H1 (cell line): ENCODE data around the gene NUP210L. TPM values are rescaled to one million over a fixed set of nuclear protein-coding genes. Genes with fewer than 3 reads are reported as not detected.

Source experiments
- CTCF ChIA-PET: fragments of 300-600 bp; sonication (Branson Sonifier 250); formaldehyde crosslinking; loops from one replicate; lab custom pipeline; 2021; ENCODE audit not compliant: partially characterized antibody; lab: Charles Lee
- POLR2A ChIA-PET: fragments of 300-600 bp; sonication (Branson Sonifier 250); formaldehyde crosslinking; loops from one replicate; lab custom pipeline; 2021; ENCODE audit warnings: inconsistent platforms; ENCODE audit not compliant: partially characterized antibody; lab: Charles Lee
- DNase-seq, 2 experiments: peaks; one replicate each; pipeline versions ENCODE4 v3.0.0 to v3.0.0-alpha.2; 2010 to 2022; ENCODE audit warnings: low spot score in 2 of 2, low read depth in 1 of 2, mixed read lengths in 1 of 2
- FAIRE-seq: peaks from 2 replicates; lab custom pipeline; 2011; peaks lifted over from hg19 to GRCh38; lab: Jason Lieb, UNC
- H2AFZ ChIP-seq: 2 replicates; pipeline ENCODE4 v1.8.1; 2012; ENCODE audit warnings: low read length, inconsistent platforms
- H2AK5ac ChIP-seq: 2 replicates; pipeline ENCODE4 v1.6.1; 2013; ENCODE audit warnings: low read depth, low read length
- H2BK120ac ChIP-seq: replicated peaks from 2 replicates; pipeline ENCODE3; 2013; ENCODE audit warnings: low read depth, low read length, inconsistent platforms
- H2BK12ac ChIP-seq: 2 replicates; pipeline ENCODE4 v1.6.1; 2013; ENCODE audit warnings: low read depth, low read length
- H2BK15ac ChIP-seq: 2 replicates; pipeline ENCODE4 v1.6.1; 2013; ENCODE audit warnings: low read length
- H2BK20ac ChIP-seq: 2 replicates; pipeline ENCODE4 v1.6.1; 2013; ENCODE audit warnings: low read length
- H2BK5ac ChIP-seq: 2 replicates; pipeline ENCODE4 v1.6.1; 2013; ENCODE audit warnings: low read depth, low read length
- H3K14ac ChIP-seq: 2 replicates; pipeline ENCODE4 v1.6.1; 2013; ENCODE audit warnings: inconsistent platforms; ENCODE audit not compliant: insufficient read length
- H3K18ac ChIP-seq: 2 replicates; pipeline ENCODE4 v1.6.1; 2013; ENCODE audit warnings: low read length; ENCODE audit errors: extremely low read depth
- H3K23ac ChIP-seq: 2 replicates; pipeline ENCODE4 v1.6.1; 2013; ENCODE audit warnings: inconsistent platforms; ENCODE audit not compliant: insufficient read length
- H3K23me2 ChIP-seq: 2 replicates; pipeline ENCODE4 v1.6.1; 2013; ENCODE audit warnings: low read depth, low read length
- H3K27ac ChIP-seq: 2 replicates; pipeline ENCODE4 v1.6.1; 2011; ENCODE audit warnings: low read depth, low read length, inconsistent platforms
- H3K27me3 ChIP-seq, 4 experiments: replicated peaks in 1 of 4; 1 replicate in 1 of 4; 2 replicates in 3 of 4; pipeline versions ENCODE4 v1.6.1 to v1.8.1; 2011 to 2013; ENCODE audit warnings: low read length in 3 of 4, mild to moderate bottlenecking in 3 of 4, inconsistent platforms in 2 of 4, mixed read lengths in 2 of 4, moderate library complexity in 1 of 4; ENCODE audit not compliant: control insufficient read depth in 3 of 4, insufficient read depth in 3 of 4; ENCODE audit errors: extremely low read depth in 1 of 4
- H3K36me3 ChIP-seq, 4 experiments: 2 replicates each; pipeline versions ENCODE4 v1.6.1 to v1.8.1; 2011 to 2013; ENCODE audit warnings: mild to moderate bottlenecking in 4 of 4, low read length in 3 of 4, moderate library complexity in 2 of 4, control low read depth in 1 of 4, inconsistent platforms in 1 of 4; ENCODE audit not compliant: insufficient read depth in 4 of 4, control insufficient read depth in 2 of 4
- H3K4ac ChIP-seq: replicated peaks from 2 replicates; pipeline ENCODE3; 2013; ENCODE audit warnings: low read length, low read depth, mixed read lengths, inconsistent platforms; ENCODE audit not compliant: insufficient read length
- H3K4me1 ChIP-seq, 4 experiments: replicated peaks in 1 of 4; 1 replicate in 1 of 4; 2 replicates in 3 of 4; pipeline versions ENCODE4 v1.6.1 to v1.8.1; 2011 to 2013; ENCODE audit warnings: low read length in 3 of 4, inconsistent platforms in 2 of 4, mixed read lengths in 1 of 4; ENCODE audit not compliant: insufficient read depth in 4 of 4, control insufficient read depth in 3 of 4
- H3K4me2 ChIP-seq, 2 experiments: 2 replicates each; pipeline versions ENCODE4 v1.6.1 to v1.8.1; 2011 to 2013; ENCODE audit warnings: low read depth in 2 of 2, low read length in 2 of 2, control low read depth in 1 of 2, inconsistent platforms in 1 of 2, mild to moderate bottlenecking in 1 of 2; ENCODE audit not compliant: insufficient read depth in 1 of 2
- H3K4me3 ChIP-seq, 4 experiments: fragments of 200-600, 300-600 bp in 1 of 4; sonication (generic), shearing (Covaris generic), sonication (Bioruptor Twin) in 1 of 4; 2 replicates each; pipeline versions ENCODE4 v1.5.1 to v1.8.1; 2011 to 2016; ENCODE audit warnings: low read length in 4 of 4, low read depth in 3 of 4, control low read depth in 2 of 4, inconsistent platforms in 2 of 4, mild to moderate bottlenecking in 2 of 4, mixed read lengths in 1 of 4, moderate library complexity in 1 of 4; ENCODE audit not compliant: insufficient read depth in 2 of 4; ENCODE audit errors: extremely low read depth in 1 of 4
- H3K56ac ChIP-seq: replicated peaks from 2 replicates; pipeline ENCODE3; 2013; ENCODE audit warnings: low read depth, mild to moderate bottlenecking, mixed read lengths, low read length, inconsistent platforms; ENCODE audit not compliant: insufficient read length
- H3K79me1 ChIP-seq: 2 replicates; pipeline ENCODE4 v1.6.1; 2013; ENCODE audit warnings: low read depth, low read length, control low read depth
- H3K79me2 ChIP-seq, 2 experiments: 2 replicates each; pipeline versions ENCODE4 v1.6.1 to v1.8.1; 2012 to 2013; ENCODE audit warnings: low read length in 2 of 2, mild to moderate bottlenecking in 2 of 2, inconsistent platforms in 1 of 2; ENCODE audit not compliant: insufficient read depth in 2 of 2, control insufficient read depth in 1 of 2
- H3K9ac ChIP-seq, 4 experiments: replicated peaks in 1 of 4; 1 replicate in 1 of 4; 2 replicates in 3 of 4; pipeline versions ENCODE4 v1.6.1 to v1.8.1; 2011 to 2013; ENCODE audit warnings: low read depth in 3 of 4, low read length in 3 of 4, control low read depth in 2 of 4, mild to moderate bottlenecking in 2 of 4, moderate library complexity in 2 of 4, inconsistent platforms in 1 of 4; ENCODE audit errors: extremely low read depth in 1 of 4
- H3K9me3 ChIP-seq, 2 experiments: 2 replicates each; pipeline versions ENCODE4 v1.6.1 to v1.8.1; 2012 to 2013; ENCODE audit warnings: mild to moderate bottlenecking in 2 of 2, moderate library complexity in 2 of 2, control low read depth in 1 of 2, inconsistent platforms in 1 of 2, low read depth in 1 of 2, low read length in 1 of 2, mixed read lengths in 1 of 2; ENCODE audit not compliant: insufficient read depth in 2 of 2
- H4K20me1 ChIP-seq, 2 experiments: replicated peaks in 1 of 2; 2 replicates each; pipeline versions ENCODE3 to v1.8.1; 2011 to 2013; ENCODE audit warnings: inconsistent platforms in 2 of 2, low read length in 2 of 2, mild to moderate bottlenecking in 1 of 2; ENCODE audit not compliant: insufficient read depth in 2 of 2, control insufficient read depth in 1 of 2
- H4K5ac ChIP-seq: 2 replicates; pipeline ENCODE4 v1.6.1; 2013; ENCODE audit warnings: low read length, low read depth, mixed read lengths, inconsistent platforms; ENCODE audit not compliant: insufficient read length
- H4K8ac ChIP-seq: 2 replicates; pipeline ENCODE4 v1.8.0; 2013; ENCODE audit warnings: mild to moderate bottlenecking, moderate library complexity, low read length, inconsistent platforms; ENCODE audit not compliant: insufficient read depth; ENCODE audit errors: extremely low read depth
- H4K91ac ChIP-seq: replicated peaks from 2 replicates; pipeline ENCODE3; 2013; ENCODE audit warnings: low read length, mixed read lengths, inconsistent platforms; ENCODE audit not compliant: insufficient read length
- CREB1 ChIP-seq: IDR thresholded peaks from 2 replicates; pipeline ENCODE4 v1.6.1; 2012; ENCODE audit warnings: inconsistent platforms
- SIN3A ChIP-seq, 2 experiments: IDR thresholded peaks in 1 of 2; conservative IDR thresholded peaks in 1 of 2; 2 replicates each; pipeline ENCODE4 v1.6.1; 2011 to 2012; ENCODE audit warnings: low read length in 2 of 2, improper control_type of control experiment in 1 of 2, low read depth in 1 of 2, mild to moderate bottlenecking in 1 of 2
- WGBS, 2 experiments: shearing (Covaris generic) in 1 of 2; methylation state at CpG; one replicate each; pipeline versions ENCODE4 v1.1.6 to v1.1.7; 2013 to 2015; ENCODE audit warnings: low lambda C conversion rate in 2 of 2, mixed read lengths in 2 of 2, inconsistent platforms in 1 of 2, low coverage in 1 of 2, missing lambda C conversion rate in 1 of 2; ENCODE audit not compliant: insufficient replicate concordance in 2 of 2, insufficient coverage in 1 of 2, insufficient read length in 1 of 2; ENCODE audit errors: extremely low coverage in 1 of 2, missing lambda C conversion rate in 1 of 2; 5-methylcytosine and 5-hydroxymethylcytosine counted together
- polyA plus RNA-seq, 7 experiments: library from polyadenylated mRNA; depleted of rRNA in 3 of 7; stranded (reverse) in 5 of 7; unstranded in 2 of 7; fragments of >200 nt in 5 of 7; fragments of 200-250 nt in 2 of 7; gene quantifications; 1 replicate in 5 of 7; 2 replicates in 1 of 7; 4 replicates in 1 of 7; pipeline versions ENCODE4 v1.2.1 to v1.2.3, GENCODE V29; 2011 to 2013; ENCODE audit warnings: missing spikeins in 2 of 7, mixed read lengths in 2 of 7
- total RNA-seq: library from RNA; stranded (reverse); fragmentation: NEBNext Ultra II Directional; extraction: Animal tissue kit (Norgen Biotek cat#: 25700); gene quantifications from 2 replicates; pipeline ENCODE4 v1.2.1, GENCODE V29; 2021

The NUP210L gene
- total and polyA plus RNA-seq, 2 of the 8 experiments (the other 6 are each of a cell fraction or from before 2014, with no cell fraction given): not detected

DNA sequence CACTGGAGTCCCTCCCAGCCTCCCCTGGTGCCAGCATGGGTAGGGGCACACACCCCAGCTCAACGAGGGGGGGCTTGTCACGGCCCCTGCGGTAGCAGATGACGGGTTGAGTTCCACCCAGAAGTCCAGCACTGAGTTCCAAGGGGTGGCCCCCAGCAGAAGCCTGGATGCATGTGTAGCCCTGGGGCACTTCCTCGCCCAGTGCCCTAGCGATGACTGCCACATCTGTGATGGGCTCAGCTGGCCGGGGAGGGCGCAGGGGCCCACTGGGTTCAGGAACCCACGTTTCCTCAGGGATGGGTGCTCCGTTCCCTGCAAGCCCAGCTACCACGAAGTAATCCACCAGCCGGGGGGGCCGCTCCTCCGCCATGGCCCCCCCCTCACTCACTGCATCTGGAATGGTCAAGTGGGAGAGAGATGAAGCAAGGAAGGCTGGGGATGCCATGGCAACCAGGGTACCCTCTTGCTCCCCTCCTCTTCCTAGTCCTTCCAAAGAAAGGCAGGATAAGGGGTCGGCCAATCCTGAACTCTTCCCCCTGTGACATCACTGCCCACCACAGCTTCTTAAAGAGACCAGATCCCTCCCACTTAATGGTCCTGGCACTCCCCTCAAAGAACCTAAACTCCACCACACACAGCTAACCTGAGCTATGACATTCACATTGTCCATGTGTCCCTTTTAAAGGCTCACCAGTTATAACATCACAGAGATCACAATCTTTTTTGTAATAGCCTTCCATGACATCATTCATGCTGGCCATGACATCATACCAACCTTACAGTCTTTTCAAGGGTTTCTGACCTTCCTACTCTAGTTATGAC lies 210.7 kb downstream of the NUP210L start:
- H3K18ac ChIP-seq: no peak overlapping the region
- no peak overlapping the region for H2AFZ ChIP-seq
- no peak overlapping the region for H2BK15ac ChIP-seq
- no peak overlapping the region for H3K4me3 ChIP-seq
- H4K8ac ChIP-seq: no peak overlapping the region; the same call in 1 of the 2 replicates
- no peak overlapping the region for H4K5ac ChIP-seq
- no peak overlapping the region for H2BK120ac ChIP-seq
- H3K23me2 ChIP-seq: peaks cover 6% of the 10 kb centered on the region; the same call in 1 of the 2 replicates
- no peak overlapping the region for H2BK12ac ChIP-seq
- H4K20me1 ChIP-seq: peaks cover 3% of the 10 kb centered on the region in 2 experiments
- no peak overlapping the region for H4K91ac ChIP-seq
- 89% methylated on average over 15 of the region's 15 CpGs; no CpG with 5 or more reads in 1 of the 2 experiments for WGBS, 2 experiments
- peaks cover 0 to 18% of the 10 kb centered on the region in 2 experiments; a peak in 2 of 4 replicates for H3K79me2 ChIP-seq
- TF ChIP-seq CREB1: peak; percentile 82
- no peak for TF ChIP-seq SIN3A (conservative IDR thresholded peaks at IDR 0.05 in 1 of 2, IDR thresholded peaks at IDR 0.05 in 1 of 2; ENCODE audit: low read depth in 1 of 2, low read length in 2 of 2)
- TF ChIP-seq, all 59 proteins: peak for 1
- no peak overlapping the region for H2AK5ac ChIP-seq
- H3K79me1 ChIP-seq: no peaks in the 10 kb centered on the region
- H3K27me3 ChIP-seq: no peaks in the 10 kb centered on the region
- no peak overlapping the region for H2BK20ac ChIP-seq
- peaks cover 6 to 28% (median 20%) of the 10 kb centered on the region in 4 experiments; a peak in 5 of 8 replicates for H3K36me3 ChIP-seq
- H3K14ac ChIP-seq: no peak overlapping the region
- H3K56ac ChIP-seq: no peak overlapping the region
- peaks cover 0 to 5% (median 2%) of the 10 kb centered on the region in 4 experiments; a peak in 2 of 7 replicates for H3K4me1 ChIP-seq
- POLR2A ChIA-PET: interaction anchor here (1.1 to 11.4 kb wide), 12 partner anchors 10 to 147 kb away, joined by 3 to 75 read pairs (median 35); partner anchors contain the start of genes CREB3L4, CRTC2, GATAD2B and JTB
- FAIRE-seq (no peak), DNase-seq (no peak)
- H3K23ac ChIP-seq: no peak overlapping the region
- H3K9ac ChIP-seq: no peak overlapping the region
- no peak overlapping the region for H3K27ac ChIP-seq
- no peak overlapping the region for H2BK5ac ChIP-seq
- no peaks in the 10 kb centered on the region for H3K9me3 ChIP-seq
- peak overlapping the region in 1 of 2 experiments; percentile 69; a peak in 1 of 4 replicates for H3K4me2 ChIP-seq
- CTCF ChIA-PET: interaction anchor here (0.6 to 4.2 kb wide), 18 partner anchors 10 to 433 kb away, joined by 3 to 31 read pairs (median 4); partner anchors contain the start of genes CREB3L4, CRTC2 and RAB13
- no peak overlapping the region for H3K4ac ChIP-seq
